ENCODE data around the gene HNRNPH1.

DNA sequence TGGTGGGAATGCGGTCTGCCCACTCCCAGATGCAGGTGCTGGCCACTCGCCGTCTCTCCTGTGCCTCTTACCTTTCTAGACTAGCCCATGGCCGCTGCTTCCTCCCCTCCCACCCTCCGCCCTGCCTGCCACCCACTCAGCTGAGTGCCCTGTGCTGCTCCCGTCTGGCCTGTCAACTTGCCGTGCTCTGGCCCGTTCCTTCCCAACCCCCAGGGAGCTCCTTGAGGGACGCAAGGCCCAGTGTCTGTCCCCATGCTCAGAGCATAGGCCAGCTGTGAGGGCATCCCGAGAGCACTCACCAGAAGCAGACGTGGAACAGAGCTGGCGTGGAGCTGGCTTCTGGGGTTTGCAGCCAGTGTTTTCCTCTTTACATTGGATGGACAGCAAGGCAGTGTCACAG lies 20.2 kb downstream of the HNRNPH1 start:
- TF ChIP-seq, protein P1, sequence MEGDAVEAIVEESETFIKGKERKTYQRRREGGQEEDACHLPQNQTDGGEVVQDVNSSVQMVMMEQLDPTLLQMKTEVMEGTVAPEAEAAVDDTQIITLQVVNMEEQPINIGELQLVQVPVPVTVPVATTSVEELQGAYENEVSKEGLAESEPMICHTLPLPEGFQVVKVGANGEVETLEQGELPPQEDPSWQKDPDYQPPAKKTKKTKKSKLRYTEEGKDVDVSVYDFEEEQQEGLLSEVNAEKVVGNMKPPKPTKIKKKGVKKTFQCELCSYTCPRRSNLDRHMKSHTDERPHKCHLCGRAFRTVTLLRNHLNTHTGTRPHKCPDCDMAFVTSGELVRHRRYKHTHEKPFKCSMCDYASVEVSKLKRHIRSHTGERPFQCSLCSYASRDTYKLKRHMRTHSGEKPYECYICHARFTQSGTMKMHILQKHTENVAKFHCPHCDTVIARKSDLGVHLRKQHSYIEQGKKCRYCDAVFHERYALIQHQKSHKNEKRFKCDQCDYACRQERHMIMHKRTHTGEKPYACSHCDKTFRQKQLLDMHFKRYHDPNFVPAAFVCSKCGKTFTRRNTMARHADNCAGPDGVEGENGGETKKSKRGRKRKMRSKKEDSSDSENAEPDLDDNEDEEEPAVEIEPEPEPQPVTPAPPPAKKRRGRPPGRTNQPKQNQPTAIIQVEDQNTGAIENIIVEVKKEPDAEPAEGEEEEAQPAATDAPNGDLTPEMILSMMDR (conservative IDR thresholded peaks at IDR 0.05 in 1 of 2, IDR thresholded peaks at IDR 0.05 in 1 of 2; ENCODE audit: extremely low read depth in 1 of 2, insufficient read depth in 1 of 2, low read depth in 1 of 2, low read length in 2 of 2), result no peak
- TF ChIP-seq EZH2 (IDR thresholded peaks at IDR 0.05; ENCODE audit: borderline replicate concordance, low read length), result no peak
